GM21723 (cell line): ENCODE measurements around the gene MOB3A.

Experiments
- ATAC-seq: cut with Tn5 transposase; IDR thresholded peaks from one replicate; pipeline ENCODE4 v1.9.1; 2021; ENCODE audit warnings: mild to moderate bottlenecking, moderate library complexity; ENCODE audit not compliant: unreplicated experiment

MOB3A gene

GRCh38 chr19:2060884-2061494 lies 35.1 kb downstream of the MOB3A start:
- ATAC-seq, result peak; percentile 17

GRCh38 chr19:2059422-2060201 lies 36.5 kb downstream of the MOB3A start:
- no peak for ATAC-seq

GRCh38 chr19:2058570-2059421 lies 37.3 kb downstream of the MOB3A start:
- no peak for ATAC-seq

GRCh38 chr19:2057484-2058469 lies 38.3 kb downstream of the MOB3A start:
- ATAC-seq, result no peak

- no peak for ATAC-seq
Measured at GRCh38 chr19:2056837-2057192, 39.3 kb downstream of the MOB3A start.

GRCh38 chr19:2055931-2056836 lies 39.9 kb downstream of the MOB3A start:
- ATAC-seq, result no peak

GRCh38 chr19:2054763-2055162 lies 41.4 kb downstream of the MOB3A start:
- ATAC-seq, result no peak

GRCh38 chr19:2053601-2054389 lies 42.3 kb downstream of the MOB3A start:
- ATAC-seq, result no peak

- ATAC-seq, result peak; percentile 2
Measured at GRCh38 chr19:2051773-2052704, 44.1 kb downstream of the MOB3A start.

- ATAC-seq, result peak; percentile 42
Measured at GRCh38 chr19:2050991-2051772, 44.9 kb downstream of the MOB3A start, which contains the start of gene MKNK2. TSS of gene MKNK2 (minus strand) at chr19:2051244. CDS start at chr19:2050851, 393 bp downstream.

- ATAC-seq, result peak; percentile 8
Measured at GRCh38 chr19:2050349-2050990, 45.7 kb downstream of the MOB3A start.

- ATAC-seq, result no peak
Measured at GRCh38 chr19:2049741-2050348, 46.3 kb downstream of the MOB3A start.

GRCh38 chr19:2048959-2049740 lies 47.0 kb downstream of the MOB3A start:
- ATAC-seq, result no peak

- no peak for ATAC-seq
Measured at GRCh38 chr19:2048104-2048958, 47.8 kb downstream of the MOB3A start.
